DMS79 (cell line): ENCODE measurements around the gene GPX4.
A peak's percentile ranks its signal among the peaks of the same experiment; 100 is the strongest.

Experiments
- DNase-seq: peaks from one replicate; lab custom pipeline; 2025; lab: John Stamatoyannopoulos, UW

GPX4 gene

GRCh38 chr19:1130771-1131717 is 27.2 kb downstream of the GPX4 start:
- DNase-seq: no peak

DNA sequence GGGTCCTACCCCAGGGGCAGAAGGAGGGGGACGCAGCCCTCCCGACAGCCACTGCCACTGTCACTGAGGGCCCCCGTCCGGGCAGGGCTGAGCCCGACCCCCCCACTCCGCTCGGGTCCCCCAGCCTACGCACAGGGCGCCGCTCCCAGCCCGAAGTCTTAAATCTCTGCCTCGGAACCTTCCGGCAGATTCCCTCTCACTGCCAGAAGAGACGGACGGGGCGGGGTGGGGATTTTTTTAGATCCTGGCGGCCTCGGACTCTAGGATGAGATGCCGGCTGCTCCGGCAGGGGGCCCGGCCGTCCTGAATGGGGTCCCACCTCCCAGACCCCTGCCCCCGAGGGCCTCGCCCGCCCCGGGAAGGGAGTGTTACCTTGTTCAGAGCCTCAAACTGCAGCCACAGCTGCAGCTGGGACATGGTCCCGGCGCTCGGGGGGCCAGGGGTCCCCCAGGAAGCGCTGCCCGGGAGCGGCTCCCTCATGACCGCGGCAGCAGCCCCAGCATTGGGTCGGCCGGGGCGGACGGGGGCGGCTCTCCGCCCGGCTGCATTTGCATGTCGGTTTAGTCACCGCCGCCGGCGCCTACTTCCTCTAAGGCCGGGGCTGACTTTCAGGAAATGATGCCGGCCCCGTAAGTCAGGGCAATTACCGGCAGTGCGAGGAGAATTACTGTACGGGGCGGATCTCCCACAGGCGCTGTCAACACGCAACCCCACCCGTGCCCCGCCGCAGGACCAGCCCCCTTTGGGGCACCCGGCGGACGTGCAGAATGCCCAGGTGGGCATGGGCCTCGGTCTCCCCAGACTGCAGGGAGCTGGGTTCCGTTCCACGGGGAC is 28.1 kb downstream of the GPX4 start:
- no peak for DNase-seq

GRCh38 chr19:1132552-1133383 is 29.0 kb downstream of the GPX4 start:
- DNase-seq: no peak

GRCh38 chr19:1133471-1133929 is 29.7 kb downstream of the GPX4 start:
- DNase-seq: no peak

DNA sequence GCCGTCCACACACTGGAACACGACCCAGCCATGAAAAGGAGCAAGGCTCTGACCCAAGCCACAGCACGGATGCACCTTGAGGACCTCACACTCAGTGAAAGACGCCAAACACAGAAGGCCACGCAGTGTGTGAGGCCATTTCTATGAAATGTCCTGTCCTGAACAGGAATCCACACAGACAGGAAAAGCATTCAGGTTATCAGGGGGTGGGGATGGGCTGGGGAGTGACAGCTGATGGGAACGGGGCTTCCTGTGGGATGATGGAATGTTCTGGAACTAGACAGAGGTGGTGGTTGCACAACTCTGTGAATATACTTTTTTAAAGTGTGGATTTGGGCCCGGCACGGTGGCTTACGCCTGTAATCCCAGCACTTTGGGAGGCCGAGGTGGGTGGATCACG is 30.6 kb downstream of the GPX4 start:
- DNase-seq: no peak

- DNase-seq: no peak
These were observed 31.7 kb downstream of the GPX4 start for GRCh38 chr19:1135454-1135853.

DNA sequence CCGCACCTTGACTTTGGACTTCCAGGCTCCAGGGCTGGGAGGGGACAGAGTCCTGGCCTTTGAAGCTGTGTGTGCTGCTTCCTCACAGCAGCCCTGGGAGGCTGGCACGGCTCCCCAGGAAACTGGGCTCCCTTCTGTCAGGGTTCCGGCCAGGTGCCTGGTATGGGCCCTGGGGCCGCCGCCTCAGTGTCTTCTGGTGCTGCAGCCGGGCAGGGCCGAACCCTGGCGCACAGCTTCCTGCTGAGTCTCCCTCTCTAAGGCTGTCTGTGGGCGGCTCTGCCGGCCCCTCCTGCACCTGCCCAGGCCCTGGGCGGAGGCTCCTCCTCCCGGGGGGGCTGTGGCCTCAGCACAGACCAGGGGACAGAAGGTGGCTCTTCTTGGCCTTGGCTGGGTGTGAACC is 32.4 kb downstream of the GPX4 start:
- DNase-seq: peak; percentile 49

GRCh38 chr19:1136621-1137317 is 33.0 kb downstream of the GPX4 start:
- DNase-seq: peak; percentile 49

- DNase-seq: no peak
These were observed 34.3 kb downstream of the GPX4 start for GRCh38 chr19:1138121-1138520.

- DNase-seq: no peak
These were observed 35.3 kb downstream of the GPX4 start for GRCh38 chr19:1139126-1139525.

DNA sequence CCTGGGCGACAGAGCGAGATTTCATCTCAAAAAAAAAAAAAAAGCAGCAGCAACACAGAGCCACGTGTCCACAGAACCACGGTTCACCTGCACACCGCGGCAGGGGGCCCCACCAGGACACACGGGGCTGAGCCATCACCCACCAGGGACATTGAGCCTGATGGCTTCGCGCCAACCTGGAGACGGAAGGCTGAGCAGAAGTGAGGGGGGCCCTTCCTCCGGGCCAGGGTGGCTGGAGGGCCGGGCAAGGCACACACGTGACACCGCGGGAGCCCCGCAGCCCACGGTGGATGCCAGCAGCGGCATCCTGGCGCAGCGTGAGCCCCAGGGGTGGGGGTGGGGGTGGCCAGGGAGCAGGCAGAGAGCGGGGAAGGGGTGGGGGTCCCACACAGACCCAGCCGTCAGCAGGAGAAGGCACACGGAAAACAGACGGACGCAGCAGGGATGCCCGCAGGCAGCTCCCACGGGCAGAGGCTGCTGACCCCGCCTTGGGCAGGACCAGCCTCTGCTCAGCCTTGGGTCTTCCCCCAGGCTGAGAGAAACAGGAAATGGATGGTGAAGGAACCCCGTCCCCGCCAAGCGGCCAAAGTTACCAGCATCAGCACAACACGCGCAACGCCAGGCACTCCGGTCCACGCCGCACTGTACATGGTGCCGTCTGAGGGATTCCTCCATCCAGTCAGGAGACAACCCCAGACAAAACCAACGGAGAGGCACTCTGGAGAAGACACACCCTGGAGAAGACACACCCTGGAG is 36.7 kb downstream of the GPX4 start:
- no peak for DNase-seq

GRCh38 chr19:1141944-1142343 is 38.1 kb downstream of the GPX4 start:
- DNase-seq: no peak

- no peak for DNase-seq
These were observed 40.1 kb downstream of the GPX4 start for GRCh38 chr19:1143828-1144399.

DNA sequence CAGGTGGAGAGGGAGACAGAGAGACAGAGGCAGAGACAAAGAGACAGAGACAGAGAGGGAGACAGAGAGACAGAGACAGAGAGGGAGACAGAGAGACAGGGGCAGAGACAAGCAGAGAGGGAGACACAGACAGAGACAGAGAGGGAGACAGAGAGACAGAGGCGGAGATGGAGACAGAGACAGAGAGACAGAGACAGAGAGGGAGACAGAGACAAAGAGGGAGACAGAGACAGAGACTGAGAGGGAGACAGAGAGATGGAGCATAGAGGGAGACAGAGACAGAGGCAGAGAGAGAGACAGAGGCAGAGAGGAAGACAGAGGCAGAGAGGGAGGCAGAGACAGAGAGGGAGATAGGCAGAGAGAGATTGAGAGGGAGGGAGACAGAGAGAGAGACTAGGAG is 40.9 kb downstream of the GPX4 start:
- no peak for DNase-seq

GRCh38 chr19:1145635-1146411 is 42.0 kb downstream of the GPX4 start:
- DNase-seq: no peak

- no peak for DNase-seq
These were observed 42.6 kb downstream of the GPX4 start for GRCh38 chr19:1146412-1146699.

DNA sequence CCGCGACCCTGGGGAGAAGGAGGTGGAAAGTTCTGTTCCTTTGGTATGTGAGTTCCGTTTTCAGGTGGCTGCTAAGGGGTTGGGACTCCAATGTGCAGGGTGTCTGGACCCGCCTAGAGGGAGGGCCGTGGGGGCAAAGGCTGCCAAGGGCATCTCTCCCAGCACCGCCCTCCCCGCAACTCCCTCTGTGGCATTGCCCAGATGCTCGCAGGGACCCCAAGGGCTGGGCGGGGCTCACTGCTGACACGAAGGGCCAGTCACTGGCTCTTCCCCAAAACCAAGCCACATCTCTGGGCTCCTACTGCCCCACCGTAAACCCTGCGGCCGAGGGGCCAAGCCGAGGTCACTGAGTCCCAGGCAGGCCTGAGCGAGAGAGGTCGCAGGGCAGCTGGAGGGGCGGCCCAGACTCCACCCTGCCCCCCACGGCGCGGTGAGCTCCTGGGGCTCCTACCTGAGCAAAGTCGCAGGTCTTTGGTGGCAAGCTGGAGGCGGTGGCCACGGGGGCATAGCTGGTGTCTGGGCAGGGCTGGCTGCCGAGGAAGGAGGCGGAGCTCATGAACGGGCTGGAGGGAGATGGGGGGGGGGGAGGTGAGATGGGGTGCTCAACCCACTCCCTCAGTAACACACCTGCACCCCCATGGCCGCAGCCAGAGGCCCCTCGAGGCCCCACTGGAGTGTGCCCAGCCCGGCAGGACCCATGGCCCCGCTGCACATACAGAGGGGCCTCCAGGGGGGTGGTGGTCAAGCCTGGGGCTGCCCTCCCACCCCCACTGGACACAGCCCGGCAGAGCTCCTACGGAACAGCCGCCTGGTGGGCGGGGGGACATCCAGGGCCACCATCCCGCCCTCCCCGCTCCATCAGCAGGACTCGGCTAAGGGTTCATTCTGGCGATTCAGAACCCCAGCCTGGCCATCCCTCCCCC is 43.3 kb downstream of the GPX4 start:
- DNase-seq: no peak

DNA sequence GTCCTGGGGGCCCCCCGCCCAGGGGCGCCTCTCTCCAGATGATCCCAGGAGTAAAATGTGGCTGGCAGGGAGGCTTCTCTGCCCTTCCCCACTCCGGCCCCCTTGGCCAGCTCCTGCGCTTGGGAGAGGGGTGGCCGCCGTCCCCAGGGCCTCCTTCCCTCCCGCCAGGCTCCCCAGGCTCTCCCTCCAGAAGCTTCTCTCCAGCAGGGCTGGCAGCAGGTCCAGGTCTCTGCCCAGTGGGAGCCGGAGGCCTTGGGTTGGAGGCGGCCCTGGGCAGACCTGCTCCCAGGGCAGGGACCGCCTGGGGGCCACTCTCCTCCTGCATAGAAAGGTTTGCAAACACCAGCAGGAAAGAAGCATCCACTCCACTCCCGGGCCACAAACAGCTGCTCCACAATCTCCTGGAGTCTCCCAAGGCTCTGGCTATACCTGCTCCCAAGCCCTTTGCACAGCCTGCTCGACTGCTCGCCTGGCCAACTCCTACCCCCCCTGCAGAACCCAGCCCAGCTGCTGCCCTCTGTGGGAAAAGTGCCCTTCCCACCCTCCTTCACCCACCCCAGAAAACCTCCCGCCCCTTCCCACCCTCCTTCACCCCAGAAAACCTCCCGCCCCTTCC is 44.2 kb downstream of the GPX4 start:
- no peak for DNase-seq
